ENCODE data around the gene MLPH.
A peak's percentile ranks its signal among the peaks of the same experiment; 100 is the strongest.

Gene MLPH

DNA sequence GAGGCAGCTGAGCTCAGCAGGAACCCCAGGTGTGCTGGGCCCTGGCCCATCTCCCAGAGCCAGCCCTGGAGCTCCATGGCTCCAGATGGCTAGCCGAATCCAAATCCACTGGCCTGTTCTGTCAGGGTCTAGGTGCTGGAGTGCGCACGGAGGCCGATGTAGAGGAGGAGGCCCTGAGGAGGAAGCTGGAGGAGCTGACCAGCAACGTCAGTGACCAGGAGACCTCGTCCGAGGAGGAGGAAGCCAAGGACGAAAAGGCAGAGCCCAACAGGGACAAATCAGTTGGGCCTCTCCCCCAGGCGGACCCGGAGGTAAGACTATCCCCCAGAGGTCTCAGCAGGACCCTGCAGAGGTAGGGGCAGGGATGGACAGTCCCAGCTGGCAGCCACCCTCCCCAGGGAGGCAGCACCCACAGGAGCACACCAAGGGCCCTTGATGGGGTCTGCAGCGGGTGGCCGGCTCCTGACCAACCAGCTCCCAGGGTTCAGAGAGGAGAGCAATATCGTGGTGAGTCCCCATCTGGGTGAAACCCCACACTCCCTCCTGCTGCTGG lies 53.2 kb downstream of the MLPH start:
- no peak for DNase-seq (ENCODE audit: extremely low read depth in 1 of 2, low read depth in 1 of 2)

DNA sequence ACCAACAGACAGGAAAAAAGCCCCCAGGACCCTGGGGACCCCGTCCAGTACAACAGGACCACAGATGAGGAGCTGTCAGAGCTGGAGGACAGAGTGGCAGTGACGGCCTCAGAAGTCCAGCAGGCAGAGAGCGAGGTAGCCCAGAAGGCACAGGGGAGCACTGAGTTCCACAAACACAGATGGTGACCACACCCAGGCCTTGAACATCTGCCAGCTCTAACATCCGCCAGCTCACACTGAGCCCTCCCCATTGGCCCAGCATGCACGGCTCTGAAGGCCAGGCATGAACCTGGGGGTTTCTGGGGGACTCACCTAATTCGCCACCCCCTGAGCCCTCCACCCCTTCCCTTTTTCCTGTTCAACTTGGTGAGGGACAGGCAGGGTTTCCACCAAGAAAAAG lies 53.8 kb downstream of the MLPH start:
- no peak for DNase-seq (ENCODE audit: extremely low read depth in 1 of 2, low read depth in 1 of 2)

DNA sequence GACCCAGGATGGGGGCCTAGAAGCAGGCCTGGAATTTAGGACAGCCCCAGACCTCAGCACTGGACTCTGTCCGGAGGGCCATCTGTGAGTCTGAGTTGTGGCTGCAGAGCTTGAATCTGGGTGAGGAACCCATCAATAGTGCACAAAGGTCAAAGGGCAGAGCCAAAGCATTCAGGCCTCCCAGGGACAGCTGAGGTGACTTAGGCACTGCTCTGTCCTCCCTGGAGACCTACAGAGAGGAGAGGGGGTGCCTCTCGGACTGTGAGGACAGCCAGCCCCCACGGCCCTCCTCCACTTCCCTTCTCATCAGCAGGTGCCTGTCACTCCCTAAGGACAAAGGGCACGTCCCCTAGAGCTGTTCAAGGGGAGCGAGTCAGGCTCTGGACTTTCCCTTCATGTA lies 54.2 kb downstream of the MLPH start:
- no peak for DNase-seq (ENCODE audit: extremely low read depth in 1 of 2, low read depth in 1 of 2)

DNA sequence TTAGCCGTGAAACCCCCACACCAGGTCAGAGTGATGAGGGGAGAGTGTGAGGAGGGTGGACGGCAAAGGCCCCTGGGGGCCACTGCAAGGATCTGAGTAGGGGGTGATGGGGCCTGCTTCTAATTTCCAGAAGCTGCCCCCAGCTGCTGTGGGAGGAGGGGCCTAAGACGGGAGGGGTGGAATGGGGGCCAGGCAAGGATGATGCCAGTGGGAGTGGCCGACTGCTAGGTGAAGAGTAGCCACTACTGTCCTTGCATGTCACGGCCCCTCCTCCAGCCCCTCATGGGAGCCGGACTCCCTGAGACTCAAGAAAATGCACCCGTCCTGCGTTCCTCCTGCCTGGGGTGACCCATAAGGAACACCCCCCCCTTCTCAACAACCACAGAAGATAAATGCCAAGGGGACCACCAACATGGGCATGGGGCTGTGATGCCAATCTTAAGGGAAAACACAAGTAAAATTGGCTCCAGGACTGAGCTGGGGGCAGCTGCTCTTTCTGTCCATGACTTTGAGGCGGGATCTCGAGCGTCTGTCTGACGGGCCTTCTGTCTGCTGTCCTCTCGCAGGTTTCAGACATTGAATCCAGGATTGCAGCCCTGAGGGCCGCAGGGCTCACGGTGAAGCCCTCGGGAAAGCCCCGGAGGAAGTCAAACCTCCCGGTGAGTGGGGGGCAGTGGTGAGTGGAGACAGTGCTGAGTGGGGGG lies 55.1 kb downstream of the MLPH start:
- no peak for DNase-seq (ENCODE audit: extremely low read depth in 1 of 2, low read depth in 1 of 2)

DNA sequence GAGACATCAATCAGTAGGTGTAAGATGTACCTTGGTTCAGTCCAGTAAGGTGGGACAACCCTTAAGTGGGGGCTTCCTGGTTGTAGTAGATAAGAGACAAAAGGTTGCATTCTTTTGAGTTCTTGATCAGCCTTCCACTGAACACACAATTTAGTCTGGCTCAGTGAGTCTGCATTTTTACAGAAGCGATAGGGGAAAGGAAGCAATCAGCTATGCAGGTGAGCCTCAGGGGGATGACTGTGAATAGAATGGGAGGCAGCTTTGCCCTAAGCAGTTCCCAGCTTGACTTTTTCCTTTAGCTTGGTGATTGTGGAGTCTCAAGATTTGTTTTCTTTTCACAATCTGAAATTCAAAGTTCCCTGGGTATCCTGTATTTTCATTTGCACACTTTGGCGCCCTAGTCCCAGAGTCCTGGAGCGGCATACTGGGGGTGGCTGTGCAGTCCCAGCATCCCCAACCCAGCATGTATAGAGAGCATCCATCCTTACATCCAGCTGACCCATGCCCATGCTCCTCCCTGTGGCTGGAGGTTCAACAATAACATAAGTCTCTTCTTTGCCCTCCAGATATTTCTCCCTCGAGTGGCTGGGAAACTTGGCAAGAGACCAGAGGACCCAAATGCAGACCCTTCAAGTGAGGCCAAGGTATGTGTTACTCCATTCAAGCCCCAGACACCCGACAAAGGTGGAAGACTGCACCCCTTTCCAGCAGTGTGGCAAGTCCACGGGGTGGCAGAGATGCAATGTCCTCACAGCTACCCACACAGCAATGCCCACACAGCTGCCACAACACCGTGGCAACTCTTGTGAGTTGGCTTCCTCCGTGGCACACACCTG lies 59.2 kb downstream of the MLPH start:
- DNase-seq (ENCODE audit: extremely low read depth in 1 of 2, low read depth in 1 of 2): no peak

DNA sequence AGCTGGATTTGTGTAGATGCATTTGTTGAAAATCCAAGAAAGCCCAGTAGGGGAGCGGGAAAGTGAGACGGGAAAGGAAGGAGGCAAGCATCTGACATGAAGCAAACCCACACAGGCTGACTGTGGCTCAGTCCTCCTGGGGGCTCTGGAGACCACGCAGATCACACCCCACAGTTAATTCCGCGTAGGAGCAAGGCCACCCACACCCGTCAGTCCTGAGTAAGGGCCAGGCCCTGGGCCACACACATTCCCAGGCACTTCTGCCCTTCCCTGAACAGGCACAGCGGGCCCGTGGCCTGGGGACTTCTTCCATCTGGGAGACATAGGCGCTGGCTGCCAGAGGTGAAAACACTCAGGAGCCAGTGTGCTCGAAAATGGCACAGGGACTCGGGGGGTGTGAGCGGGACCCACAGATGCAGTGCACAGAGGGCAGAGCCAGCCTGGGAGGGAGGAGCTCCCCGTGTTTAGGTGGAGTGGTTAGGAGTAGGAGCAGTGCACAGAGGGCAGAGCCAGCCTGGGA lies 59.9 kb downstream of the MLPH start:
- DNase-seq (ENCODE audit: extremely low read depth in 1 of 2, low read depth in 1 of 2): no peak

DNA sequence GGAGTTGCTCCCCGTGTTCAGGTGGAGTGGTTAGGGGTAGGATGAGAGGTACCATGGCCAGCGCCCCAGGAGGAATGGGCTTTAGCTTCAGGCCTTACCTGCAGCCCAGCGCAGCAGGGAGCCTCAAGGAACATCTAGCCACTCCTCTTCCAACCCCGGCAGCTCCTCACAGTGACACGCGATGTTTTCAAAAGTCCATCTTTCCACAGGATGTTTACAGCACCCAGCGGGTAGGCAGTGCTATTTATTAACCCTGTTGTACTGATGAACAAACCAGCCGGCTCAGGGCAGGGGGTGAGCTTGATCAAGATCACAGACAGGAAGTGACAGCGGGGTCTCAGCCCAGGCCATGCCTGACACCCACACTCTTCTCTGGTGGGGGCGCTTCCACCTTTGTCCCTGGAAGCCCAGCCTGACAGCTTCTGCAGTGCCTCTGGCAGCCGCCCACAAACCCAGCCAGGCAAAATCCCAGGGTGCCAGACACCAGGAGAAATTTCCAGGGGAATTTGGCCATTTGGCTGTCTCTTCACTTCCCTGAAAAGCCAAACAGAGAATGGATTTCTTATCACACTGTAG lies 60.9 kb downstream of the MLPH start:
- no peak for DNase-seq (ENCODE audit: extremely low read depth in 1 of 2, low read depth in 1 of 2)

DNA sequence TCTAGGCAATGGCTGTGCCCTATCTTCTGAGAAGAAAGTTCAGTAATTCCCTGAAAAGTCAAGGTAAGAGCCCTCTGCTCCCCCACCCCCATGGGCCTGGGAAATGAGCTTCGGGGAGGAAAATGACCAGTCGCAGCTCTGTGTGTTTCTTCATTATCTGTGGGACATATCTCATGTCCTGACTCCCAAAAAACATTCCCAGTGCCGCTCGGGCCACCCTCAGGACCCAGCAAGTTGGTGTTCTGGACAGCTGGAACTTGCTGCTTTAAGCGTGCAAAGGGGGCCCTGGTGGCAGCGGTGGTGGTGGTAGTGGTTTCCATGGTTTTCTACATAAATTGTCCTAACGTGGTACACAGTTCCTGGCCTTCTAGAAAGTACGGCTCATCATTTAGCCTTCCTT lies 62.2 kb downstream of the MLPH start:
- no peak for DNase-seq (ENCODE audit: extremely low read depth in 1 of 2, low read depth in 1 of 2)

DNA sequence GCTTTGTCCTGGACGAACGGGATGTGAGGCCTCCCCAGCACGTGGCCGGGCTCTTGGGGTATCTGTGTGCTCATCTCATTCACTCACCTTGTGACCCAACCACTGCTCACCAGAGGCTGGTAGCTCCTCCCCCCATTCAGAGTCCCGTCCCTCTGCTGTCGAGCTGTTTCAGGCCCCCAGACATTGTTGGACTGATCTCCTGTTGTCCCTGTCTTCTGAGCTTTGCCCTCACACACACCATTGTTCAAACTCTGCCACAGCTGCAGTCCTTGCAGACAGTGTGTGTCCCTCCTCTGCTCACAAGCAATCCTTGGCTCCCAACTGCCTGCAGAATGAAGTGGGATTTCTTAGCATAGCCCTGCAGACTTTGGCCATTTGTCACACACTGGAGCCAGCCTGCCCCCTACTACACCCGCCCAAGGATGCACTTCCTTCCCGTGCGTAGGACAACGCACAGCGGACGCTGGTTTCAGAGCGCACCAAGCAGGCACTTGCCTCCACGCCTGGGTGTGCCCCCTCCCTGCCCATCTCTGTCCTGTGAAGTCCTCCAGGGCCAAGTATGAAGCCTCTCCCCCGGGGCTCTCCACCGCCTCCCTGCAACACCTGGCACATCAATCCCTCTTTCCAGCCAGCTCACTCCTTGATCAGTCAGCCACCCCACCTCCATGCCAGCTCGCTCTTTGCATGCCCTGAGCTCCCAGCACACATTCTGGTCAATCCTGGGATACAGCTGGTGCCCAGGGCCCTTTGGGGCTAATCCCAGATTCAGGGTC lies 62.8 kb downstream of the MLPH start:
- DNase-seq (ENCODE audit: extremely low read depth in 1 of 2, low read depth in 1 of 2): no peak

DNA sequence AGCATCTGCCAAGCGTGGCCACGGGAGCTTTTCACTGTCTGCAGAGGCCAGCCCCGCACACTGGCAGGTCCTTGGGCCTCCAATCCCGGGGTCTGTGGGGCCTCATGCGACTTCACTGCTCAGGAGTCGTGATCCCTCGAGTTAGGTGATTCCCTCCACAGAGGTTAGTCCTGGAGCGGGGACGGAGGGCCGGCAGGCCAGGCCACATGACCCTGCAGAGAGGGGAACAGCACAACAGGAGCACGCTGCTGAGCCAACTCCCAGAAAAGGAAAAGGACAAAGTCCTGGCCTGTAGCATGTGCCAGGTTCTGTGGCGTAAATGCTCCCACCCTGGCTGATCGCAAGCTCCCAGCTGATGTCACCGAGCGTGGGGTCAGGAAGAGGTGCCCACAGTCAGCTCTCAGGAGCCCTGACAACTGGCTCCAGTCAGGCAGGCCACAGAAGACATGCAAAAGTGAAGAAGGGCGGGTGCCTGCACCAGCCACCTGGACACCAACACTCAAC lies 64.1 kb downstream of the MLPH start:
- DNase-seq (ENCODE audit: extremely low read depth in 1 of 2, low read depth in 1 of 2): no peak

DNA sequence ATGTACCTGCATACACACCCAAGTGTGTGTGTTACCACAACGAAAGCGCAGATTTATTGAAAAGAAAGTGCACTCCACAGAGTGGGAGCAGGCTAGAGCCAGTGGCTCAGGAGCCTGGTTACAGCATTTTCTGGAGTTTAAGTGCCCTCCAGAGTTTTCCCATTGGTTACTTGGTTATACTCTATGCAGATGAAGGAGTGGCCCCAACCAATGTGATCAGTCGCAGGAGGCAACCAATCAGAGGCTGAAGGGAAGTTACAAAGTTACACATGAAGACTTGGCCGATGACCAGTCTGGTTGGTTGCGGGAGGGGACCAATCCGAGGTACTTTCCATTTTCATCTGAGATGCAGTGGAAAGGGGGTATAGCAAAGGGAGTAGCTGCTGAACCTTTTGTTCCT lies 65.9 kb downstream of the MLPH start:
- no peak for DNase-seq (ENCODE audit: extremely low read depth in 1 of 2, low read depth in 1 of 2)

DNA sequence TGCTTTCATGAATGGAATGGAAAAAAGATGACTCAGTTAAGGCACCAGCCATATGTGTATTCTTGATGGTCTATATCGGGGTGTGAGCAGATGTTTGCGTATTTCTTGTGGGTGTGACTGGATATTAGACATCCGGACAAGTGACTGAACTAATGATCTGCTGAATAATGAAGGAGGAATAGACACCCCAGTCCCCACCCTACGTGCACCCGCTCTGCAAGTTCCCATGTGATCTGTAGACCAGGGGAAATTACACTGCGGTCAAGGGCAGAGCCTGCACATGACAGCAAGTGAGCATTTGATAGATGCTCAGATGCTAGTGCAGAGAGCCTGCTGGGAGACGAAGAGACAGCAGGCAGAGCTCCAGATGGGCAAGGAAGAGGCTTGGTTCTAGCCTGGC lies 66.9 kb downstream of the MLPH start:
- DNase-seq (ENCODE audit: extremely low read depth in 1 of 2, low read depth in 1 of 2): no peak

DNA sequence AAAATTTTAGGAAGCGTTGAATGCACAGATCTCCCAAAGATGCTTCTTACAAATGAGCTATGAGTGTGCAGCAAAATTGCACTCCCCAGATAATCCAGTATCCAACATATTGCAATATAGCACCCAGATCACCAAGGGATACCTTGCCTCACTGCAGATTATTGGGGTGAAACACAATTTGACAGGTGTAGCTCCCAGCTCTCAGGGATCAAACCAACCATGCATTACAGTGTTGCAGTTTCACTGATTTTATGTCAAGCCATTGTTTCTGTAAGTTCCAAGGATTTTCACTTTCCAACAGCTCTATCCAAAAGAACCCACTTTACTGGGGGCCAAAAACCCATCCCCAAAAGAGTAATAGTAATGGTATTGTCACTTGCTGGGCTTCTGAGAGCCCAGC lies 68.5 kb downstream of the MLPH start:
- no peak for DNase-seq (ENCODE audit: extremely low read depth in 1 of 2, low read depth in 1 of 2)

DNA sequence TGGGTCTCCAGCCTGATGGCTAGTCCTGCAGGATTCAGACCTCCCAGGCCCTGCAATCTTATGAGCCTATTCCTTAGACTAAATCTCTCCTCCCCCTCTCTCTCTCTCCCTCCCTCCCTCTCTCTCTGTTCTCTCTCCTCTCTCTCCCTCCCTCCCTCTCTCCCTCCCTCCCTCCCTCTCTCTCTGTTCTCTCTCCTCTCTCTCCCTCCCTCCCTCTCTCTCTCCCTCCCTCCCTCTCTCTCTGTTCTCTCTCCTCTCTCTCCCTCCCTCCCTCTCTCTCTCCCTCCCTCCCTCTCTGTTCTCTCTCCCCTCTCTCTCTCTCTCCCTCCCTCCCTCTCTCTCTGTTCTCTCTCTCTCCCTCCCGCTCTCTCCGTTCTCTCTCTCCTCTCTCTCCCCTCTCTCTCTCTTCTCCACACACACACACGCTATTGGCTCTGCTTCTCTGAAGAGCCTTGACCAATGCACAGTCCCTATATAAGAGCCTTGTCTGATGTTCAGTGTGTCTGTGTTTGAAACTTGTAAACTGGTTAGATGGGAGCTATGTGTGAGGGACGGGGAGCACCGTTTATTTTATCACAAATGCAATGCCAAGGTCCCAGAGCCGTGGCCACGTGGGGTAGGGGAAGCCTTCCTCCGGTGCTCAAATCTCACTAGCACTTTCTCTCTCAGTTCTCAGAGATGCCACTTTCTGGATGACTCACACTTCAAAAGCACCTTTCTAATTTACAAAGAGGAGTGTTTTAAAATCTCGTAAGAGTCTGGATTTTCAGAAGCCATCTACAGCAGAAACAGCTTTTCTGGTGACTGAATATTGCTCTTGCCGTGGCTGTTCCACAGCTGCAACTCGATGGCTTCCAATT lies 70.0 kb downstream of the MLPH start:
- peak in 1 of 2 donors; percentile 15 for DNase-seq (ENCODE audit: extremely low read depth in 1 of 2, low read depth in 1 of 2)

DNA sequence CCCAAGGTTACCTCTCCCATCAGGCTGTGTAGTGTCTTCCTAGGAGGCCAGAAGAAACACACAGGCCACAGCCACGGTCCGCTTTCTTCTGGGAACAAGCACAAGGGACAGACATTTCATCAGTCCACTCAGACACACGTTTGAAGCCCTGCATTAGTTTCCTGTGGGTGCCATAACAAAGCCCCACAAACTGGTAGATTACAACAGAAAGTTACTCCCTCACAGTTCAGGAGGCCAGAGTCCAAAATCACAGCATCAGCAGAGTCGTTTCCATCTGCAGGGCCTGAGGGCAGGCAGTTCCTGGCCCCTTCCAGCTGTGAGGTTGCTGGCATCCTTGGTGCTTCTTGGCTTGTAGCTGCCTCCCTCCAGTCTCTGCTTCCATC lies 70.6 kb downstream of the MLPH start:
- no peak for DNase-seq (ENCODE audit: extremely low read depth in 1 of 2, low read depth in 1 of 2)

DNA sequence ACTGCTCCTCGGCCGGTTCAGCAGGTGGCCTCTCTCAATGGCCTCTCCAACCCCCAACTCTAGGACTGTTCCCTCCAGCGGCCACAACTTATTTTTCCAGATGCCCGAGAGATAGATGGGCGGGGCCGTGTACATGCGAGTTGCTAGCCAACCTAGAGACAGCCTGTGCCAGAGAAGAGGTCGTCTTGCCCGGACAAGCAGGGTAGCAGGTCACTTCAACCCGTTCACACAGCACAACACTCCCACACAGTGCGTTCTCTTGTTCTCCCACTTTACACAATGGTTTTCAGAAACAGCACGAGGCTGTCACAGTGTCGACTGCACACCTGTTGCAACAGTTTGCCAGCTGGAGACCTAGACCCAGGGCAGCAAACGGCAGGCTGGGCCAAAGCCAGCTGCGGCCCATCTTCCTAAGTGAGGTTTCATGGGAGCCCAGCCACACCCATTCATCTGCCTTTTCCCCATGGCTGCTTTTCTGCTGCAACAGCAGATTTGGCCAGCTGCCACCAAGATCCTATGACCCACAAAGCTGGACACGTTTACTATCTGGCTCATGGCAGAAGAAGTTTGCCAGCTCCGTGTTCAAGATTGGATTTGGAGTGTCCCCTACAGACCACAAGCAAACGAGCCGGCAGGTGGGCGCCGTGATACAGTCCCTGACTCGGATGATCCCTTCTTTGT lies 72.0 kb downstream of the MLPH start:
- DNase-seq (ENCODE audit: extremely low read depth in 1 of 2, low read depth in 1 of 2): no peak

DNA sequence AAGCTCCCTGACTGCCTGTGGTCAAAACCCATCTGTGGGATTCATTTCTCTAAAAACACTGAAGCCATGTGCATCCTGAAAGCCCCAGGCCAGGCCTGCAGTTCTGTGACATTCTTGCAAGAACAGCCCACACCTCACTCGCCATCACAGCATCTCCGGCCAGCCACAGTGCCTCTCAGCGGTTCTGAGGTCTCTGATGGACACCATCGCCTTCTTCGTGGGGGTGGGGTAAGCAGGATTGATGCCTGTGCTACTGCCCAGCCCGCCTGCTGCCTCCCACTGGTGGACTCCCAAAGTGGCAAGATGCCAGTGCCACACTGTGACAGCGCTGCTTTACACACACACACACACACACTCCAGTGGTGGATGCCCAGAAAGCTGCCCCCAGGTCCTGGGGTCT lies 74.2 kb downstream of the MLPH start:
- no peak for DNase-seq (ENCODE audit: extremely low read depth in 1 of 2, low read depth in 1 of 2)

DNA sequence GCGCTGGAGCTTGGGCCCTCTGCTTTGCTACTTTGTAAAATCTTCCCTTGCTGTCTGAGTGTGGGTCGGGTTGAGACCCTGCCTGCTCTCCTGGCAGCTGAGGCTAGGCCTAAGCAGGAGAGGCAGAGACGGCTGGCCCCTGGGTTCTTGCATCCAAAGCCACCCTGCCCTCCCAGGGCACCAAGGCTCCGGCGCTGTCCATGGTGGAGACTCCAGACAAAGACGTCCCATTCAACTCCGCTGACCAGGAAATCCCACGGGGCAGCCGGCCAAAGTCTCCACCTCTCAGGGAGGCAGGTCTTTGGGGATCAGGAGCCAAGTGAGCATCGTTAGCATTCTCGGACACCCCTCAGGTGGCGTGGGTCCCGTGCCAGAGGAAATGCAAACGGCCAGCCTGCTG lies 76.8 kb downstream of the MLPH start:
- no peak for DNase-seq (ENCODE audit: extremely low read depth in 1 of 2, low read depth in 1 of 2)

DNA sequence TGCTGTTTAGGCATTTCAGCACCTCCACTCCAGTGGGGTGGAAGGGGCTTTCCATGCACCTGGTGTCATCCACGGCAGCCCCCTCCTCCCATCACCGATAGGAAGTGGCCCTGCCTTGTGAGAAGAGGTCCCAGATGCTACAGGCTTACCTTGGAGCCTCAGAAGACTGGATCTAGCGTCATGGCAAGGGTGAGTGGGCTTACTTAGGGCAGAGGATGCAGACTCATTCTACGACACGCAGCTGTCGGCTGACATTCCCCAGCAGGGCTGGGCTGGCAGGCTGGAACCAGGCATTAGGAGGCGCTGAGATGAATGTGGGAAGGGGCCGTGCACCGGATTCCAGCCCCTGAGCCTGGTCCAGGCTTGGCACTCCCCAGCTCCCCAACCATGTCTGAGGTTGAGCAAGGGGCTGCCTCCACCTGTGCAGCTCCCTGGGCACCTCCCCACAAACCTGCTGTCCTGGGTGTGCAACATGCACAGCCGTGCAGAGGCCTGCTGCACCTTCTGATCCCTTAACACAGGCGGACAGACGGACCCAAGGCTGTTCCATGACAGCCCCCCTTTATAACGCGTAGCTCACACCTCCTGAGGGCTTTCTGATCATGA lies 77.6 kb downstream of the MLPH start:
- DNase-seq (ENCODE audit: extremely low read depth in 1 of 2, low read depth in 1 of 2): no peak
